ENCODE measurements around the gene KPNA5.
"Not testable (repeated sequence)": the region's sequence is repeated elsewhere in the genome, so short reads cannot be mapped to it uniquely, and the experiment has no call there.

Gene KPNA5

DNA sequence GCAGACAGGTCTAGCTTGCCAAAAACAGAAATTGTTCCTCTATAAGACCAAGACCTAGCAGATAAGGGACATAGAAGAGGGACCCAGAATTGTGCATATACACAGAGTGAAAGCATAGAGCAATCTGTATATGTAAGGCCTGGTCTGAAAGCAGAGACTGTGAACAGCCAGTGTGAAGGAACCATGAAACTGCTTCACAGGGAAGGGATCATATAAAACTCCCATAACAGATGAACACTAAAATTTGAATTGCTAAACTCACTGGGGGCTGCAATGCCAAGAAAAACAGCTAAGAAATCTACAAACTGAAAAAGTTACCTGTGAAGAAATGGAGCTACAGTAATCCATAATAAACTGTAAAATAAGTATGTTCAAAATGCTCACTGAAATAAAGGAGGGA is 19.4 kb upstream of the KPNA5 start:
- TF ChIP-seq, protein P1, sequence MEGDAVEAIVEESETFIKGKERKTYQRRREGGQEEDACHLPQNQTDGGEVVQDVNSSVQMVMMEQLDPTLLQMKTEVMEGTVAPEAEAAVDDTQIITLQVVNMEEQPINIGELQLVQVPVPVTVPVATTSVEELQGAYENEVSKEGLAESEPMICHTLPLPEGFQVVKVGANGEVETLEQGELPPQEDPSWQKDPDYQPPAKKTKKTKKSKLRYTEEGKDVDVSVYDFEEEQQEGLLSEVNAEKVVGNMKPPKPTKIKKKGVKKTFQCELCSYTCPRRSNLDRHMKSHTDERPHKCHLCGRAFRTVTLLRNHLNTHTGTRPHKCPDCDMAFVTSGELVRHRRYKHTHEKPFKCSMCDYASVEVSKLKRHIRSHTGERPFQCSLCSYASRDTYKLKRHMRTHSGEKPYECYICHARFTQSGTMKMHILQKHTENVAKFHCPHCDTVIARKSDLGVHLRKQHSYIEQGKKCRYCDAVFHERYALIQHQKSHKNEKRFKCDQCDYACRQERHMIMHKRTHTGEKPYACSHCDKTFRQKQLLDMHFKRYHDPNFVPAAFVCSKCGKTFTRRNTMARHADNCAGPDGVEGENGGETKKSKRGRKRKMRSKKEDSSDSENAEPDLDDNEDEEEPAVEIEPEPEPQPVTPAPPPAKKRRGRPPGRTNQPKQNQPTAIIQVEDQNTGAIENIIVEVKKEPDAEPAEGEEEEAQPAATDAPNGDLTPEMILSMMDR (conservative IDR thresholded peaks at IDR 0.05; ENCODE audit: control insufficient read depth, insufficient read depth, low read depth, low read length): no peak
- no peak overlapping the region for H3K4me3 ChIP-seq (ENCODE audit: control insufficient read depth, low read depth, low read length)
- DNase-seq (ENCODE audit: low read depth): no peak

DNA sequence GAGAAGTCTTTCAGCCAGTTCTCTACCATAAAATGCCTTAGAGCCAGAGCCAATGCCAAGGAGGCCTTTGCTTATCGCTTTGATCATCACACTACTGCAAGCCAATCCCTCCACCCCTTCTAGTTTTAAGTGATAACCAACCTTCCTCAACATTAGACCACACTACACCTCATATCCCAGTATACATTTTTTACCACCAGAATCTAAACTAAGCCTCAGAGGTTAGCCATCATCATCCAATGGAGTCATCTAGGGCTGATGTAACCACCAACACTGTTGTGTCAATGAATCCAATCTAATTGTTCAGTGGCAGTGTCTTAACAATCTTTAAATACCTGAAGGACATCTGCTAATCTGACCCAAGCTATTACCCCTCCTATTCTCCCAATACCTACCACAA is 18.8 kb upstream of the KPNA5 start:
- H3K4me3 ChIP-seq (ENCODE audit: control insufficient read depth, low read depth, low read length): no peak overlapping the region
- no peak for DNase-seq (ENCODE audit: low read depth)
- TF ChIP-seq, protein P1 (conservative IDR thresholded peaks at IDR 0.05; ENCODE audit: control insufficient read depth, insufficient read depth, low read depth, low read length): no peak

DNA sequence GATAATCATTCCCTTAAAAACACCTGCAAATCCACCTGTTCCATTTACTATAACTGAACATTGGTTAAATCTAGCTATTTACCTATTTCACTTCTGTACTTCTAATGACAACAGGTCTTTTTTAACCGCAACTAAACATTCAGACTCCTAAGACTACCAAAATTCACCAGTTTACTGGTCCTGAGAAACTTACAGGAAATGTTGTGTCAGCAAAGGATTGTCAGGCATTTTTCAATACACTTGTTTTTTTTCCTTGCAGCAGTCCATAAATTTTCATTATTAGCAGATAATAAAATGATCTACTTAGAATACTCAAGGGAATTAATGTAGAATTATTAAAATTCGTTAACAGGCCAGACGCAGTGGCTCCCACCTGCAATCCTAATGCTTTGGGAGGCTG is 17.7 kb upstream of the KPNA5 start:
- TF ChIP-seq, protein P1 (conservative IDR thresholded peaks at IDR 0.05; ENCODE audit: control insufficient read depth, insufficient read depth, low read depth, low read length): no peak
- DNase-seq (ENCODE audit: low read depth): no peak
- no peak overlapping the region for H3K4me3 ChIP-seq (ENCODE audit: control insufficient read depth, low read depth, low read length)

DNA sequence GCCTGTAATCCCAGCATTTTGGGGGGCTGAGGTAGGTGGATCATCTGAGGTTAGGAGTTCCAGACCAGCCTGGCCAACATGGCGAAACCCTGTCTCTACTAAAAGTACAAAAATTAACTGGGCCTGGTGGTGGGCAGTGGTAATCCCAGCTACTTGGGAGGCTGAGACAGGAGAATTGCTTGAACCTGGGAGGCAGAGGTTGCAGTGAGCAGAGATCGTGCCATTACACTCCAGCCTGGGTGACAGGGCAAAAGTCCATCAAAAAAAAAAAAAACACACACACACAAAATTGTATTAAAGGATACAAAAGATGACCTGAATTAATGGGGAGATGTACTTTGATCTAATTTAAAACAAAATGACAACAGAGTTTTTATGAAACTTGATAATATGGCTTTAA is 16.8 kb upstream of the KPNA5 start:
- not testable (repeated sequence) for DNase-seq (ENCODE audit: low read depth); H3K4me3 ChIP-seq (ENCODE audit: control insufficient read depth, low read depth, low read length)

DNA sequence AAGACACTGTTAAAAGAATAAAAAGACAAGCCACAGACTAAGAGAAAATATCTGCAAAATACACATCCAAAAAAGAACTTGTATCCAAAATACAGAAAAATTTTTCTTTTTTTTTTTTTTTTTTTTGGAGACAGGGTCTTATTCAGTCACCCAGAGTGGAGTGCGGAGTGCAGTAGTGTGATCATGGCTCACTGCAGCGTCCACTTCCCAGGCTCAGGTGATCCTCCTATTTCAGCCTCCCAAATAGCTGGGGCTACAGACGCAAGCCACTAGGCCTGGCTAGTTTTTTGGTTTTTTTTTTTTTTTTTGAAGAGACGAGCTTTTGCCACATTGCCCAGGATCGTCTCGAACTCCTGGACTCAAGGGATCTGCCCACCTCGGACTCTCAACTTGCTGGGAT is 15.5 kb upstream of the KPNA5 start:
- no peak for DNase-seq (ENCODE audit: low read depth)
- TF ChIP-seq, protein P1 (conservative IDR thresholded peaks at IDR 0.05; ENCODE audit: control insufficient read depth, insufficient read depth, low read depth, low read length): no peak
- H3K4me3 ChIP-seq (ENCODE audit: control insufficient read depth, low read depth, low read length): no peak overlapping the region

DNA sequence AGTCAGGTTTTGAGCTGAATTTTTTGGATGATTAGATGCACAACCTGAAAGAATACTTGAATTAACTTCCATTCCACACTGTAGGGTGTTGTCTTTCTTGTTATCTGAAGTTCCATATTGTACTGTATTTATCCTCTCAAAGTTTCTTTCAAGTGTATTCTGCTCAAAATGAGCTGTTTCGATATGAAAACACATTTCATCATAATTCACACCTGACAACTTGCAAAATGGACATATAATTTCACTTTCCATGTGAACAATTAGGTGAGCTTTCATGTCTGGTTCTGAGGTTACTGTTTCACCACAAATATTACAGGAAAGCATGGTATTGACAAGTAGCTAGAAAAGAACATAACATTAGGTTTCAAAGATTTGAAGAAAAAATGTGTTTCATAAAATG is 14.1 kb upstream of the KPNA5 start:
- H3K4me3 ChIP-seq (ENCODE audit: control insufficient read depth, low read depth, low read length): no peak overlapping the region
- TF ChIP-seq, protein P1 (conservative IDR thresholded peaks at IDR 0.05; ENCODE audit: control insufficient read depth, insufficient read depth, low read depth, low read length): no peak
- no peak for DNase-seq (ENCODE audit: low read depth)

DNA sequence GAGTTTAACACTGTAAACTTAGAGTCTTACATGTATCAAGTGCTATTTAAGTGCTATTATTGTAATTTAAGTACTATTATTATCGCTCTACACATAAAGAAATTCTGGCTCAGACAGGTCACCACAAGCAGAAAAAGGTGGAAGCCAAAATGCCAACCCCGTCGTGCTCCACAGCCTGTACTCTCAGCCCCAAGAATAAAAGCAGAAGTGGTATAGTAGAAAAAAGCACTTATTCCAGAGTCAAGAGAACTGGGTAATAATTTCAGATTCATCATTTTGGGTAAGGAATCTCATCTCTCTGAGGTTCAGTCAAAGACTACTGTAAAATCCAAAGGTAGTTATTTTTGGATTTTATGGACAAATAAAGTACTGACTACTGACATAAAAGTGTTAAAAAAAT is 13.4 kb upstream of the KPNA5 start:
- DNase-seq (ENCODE audit: low read depth): no peak
- TF ChIP-seq, protein P1 (conservative IDR thresholded peaks at IDR 0.05; ENCODE audit: control insufficient read depth, insufficient read depth, low read depth, low read length): no peak
- H3K4me3 ChIP-seq (ENCODE audit: control insufficient read depth, low read depth, low read length): peak overlapping the region; percentile 100
